Central memory CD8-positive, alpha-beta T cell (primary cell): Measurements from ENCODE around the gene TSHZ1.

Experiments
- ATAC-seq: fragments of 150-1000 bp; cut with Tn5 transposase; replicated peaks from 2 replicates; pipeline ENCODE4 v1.10.0; 2022; ENCODE audit warnings: mild to moderate bottlenecking, moderate FRiP score, moderate number of reproducible peaks; ENCODE audit not compliant: poor library complexity, severe bottlenecking; ENCODE audit errors: extremely low read depth
- DNase-seq, 2 donors: peaks; one replicate each; pipeline ENCODE4 v3.0.0; 2021; ENCODE audit warnings: low spot score in 2 of 2
- H3K27ac Mint-ChIP-seq: one replicate; pipeline ENCODE4 v1.8.0; 2022; ENCODE audit warnings: low read depth, mild to moderate bottlenecking, moderate library complexity, mixed read lengths
- H3K27me3 Mint-ChIP-seq: one replicate; pipeline ENCODE4 v1.8.0; 2022; ENCODE audit warnings: mixed read lengths
- H3K36me3 Mint-ChIP-seq: one replicate; pipeline ENCODE4 v1.8.0; 2022; ENCODE audit warnings: mild to moderate bottlenecking, moderate library complexity, mixed read lengths; ENCODE audit not compliant: insufficient read depth
- H3K4me1 Mint-ChIP-seq: one replicate; pipeline ENCODE4 v1.8.0; 2022; ENCODE audit warnings: mixed read lengths
- H3K4me3 Mint-ChIP-seq: one replicate; pipeline ENCODE4 v1.8.0; 2022; ENCODE audit warnings: mild to moderate bottlenecking, moderate library complexity, mixed read lengths
- H3K9me3 Mint-ChIP-seq: one replicate; pipeline ENCODE4 v1.8.0; 2022; ENCODE audit warnings: mixed read lengths

The TSHZ1 gene

DNA sequence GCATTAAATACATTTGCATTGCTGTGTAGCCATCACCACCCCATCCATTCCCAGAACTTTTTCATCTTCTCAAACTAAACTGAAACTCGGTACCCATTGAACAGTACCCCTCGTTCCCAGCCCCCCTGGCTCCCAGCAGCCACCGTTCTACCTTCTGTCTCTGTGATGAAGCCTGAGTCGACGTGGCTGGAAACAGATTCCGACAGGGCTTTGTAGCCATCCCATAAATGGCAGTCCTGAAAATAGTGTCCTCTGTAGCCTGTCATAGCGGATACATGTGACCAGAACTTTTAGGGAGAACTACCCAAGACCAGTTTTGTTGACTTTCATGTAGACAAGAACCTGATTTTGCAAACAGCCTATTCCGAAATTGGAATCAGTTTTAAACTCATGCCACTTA is 59.1 kb downstream of the TSHZ1 start:
- Mint-ChIP-seq H3K27me3 (no peaks in the 10 kb centered on the region), H3K27ac (peak overlapping the region; percentile 13), H3K36me3 (peaks cover 5% of the 10 kb centered on the region), H3K9me3 (no peaks in the 10 kb centered on the region), H3K4me1 (peaks cover 63% of the 10 kb centered on the region), H3K4me3 (no peak overlapping the region)
- ATAC-seq (no peak), DNase-seq (no peak)

DNA sequence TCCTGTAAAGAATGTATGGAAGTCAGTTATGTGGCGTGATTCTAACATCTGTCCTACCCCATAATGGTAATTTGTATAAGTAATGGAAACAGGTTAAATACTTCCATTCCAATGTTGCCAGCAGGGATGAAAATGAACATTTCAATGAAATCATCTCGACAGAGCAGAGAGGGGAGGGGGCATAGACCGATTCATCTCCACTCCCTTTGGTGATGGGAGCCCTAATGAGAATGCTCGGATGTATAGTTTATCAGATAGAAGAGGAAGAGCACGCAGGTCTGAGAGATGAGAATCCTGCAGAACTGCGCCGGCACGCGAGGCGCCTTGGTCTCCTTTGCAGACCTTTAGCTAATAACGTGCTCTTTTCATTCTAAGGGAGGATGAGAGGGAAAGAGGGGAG is 61.4 kb downstream of the TSHZ1 start:
- Mint-ChIP-seq H3K27me3 (no peaks in the 10 kb centered on the region), H3K36me3 (peaks cover 2% of the 10 kb centered on the region), H3K4me3 (no peak overlapping the region), H3K9me3 (no peaks in the 10 kb centered on the region), H3K27ac (no peak overlapping the region), H3K4me1 (peaks cover 64% of the 10 kb centered on the region)
- ATAC-seq (no peak), DNase-seq (no peak)

DNA sequence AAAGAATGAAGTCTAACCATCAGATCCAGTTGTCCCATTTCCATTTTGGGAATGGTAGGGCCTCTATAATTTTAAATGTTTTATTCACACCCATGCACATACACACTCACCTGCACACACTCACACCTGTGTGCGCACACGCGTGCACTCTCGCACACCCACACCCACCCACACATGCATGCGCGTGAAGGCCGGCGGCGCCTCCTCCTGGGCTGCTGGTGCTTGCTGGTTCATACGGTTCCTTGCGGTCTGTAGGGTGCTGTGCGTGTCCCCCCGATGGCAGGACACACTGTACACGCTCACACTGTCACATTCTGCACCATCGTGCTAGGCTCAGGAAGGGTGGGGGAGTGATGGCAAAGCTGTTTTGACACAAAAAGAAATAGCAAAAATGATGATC is 63.2 kb downstream of the TSHZ1 start:
- no peak overlapping the region for H3K27ac Mint-ChIP-seq
- H3K36me3 Mint-ChIP-seq = peaks cover 2% of the 10 kb centered on the region
- peaks cover 60% of the 10 kb centered on the region for H3K4me1 Mint-ChIP-seq

DNA sequence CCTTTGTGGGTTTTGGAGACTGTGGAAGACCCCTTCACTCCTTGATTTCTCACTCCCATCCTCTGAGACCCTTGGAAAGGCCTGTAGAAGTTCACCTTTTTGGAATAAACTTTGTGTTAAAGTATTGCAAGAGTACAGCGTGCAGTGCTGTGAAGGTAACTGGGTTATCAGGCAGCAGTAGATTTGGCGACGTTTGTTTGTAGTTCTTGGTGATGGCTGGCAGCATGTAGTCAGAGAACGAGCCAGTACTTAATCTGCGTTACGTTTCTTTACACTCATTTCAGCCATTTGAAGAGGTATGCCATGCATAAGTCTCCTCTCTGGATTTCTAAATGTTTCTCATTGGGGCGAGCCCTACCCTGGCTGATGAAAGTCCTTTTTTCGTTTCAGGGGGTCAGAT is 64.6 kb downstream of the TSHZ1 start:
- Mint-ChIP-seq H3K36me3 (peaks cover 2% of the 10 kb centered on the region), H3K27me3 (no peaks in the 10 kb centered on the region), H3K4me1 (peaks cover 61% of the 10 kb centered on the region), H3K9me3 (no peaks in the 10 kb centered on the region), H3K4me3 (no peak overlapping the region), H3K27ac (no peak overlapping the region)
- DNase-seq (no peak), ATAC-seq (no peak)

More for the DNA sequence above, 63.2 kb downstream of the TSHZ1 start:
- no peak for ATAC-seq
- Mint-ChIP-seq H3K27me3 (no peaks in the 10 kb centered on the region), H3K9me3 (no peaks in the 10 kb centered on the region), H3K4me3 (no peak overlapping the region)
- DNase-seq = no peak

DNA sequence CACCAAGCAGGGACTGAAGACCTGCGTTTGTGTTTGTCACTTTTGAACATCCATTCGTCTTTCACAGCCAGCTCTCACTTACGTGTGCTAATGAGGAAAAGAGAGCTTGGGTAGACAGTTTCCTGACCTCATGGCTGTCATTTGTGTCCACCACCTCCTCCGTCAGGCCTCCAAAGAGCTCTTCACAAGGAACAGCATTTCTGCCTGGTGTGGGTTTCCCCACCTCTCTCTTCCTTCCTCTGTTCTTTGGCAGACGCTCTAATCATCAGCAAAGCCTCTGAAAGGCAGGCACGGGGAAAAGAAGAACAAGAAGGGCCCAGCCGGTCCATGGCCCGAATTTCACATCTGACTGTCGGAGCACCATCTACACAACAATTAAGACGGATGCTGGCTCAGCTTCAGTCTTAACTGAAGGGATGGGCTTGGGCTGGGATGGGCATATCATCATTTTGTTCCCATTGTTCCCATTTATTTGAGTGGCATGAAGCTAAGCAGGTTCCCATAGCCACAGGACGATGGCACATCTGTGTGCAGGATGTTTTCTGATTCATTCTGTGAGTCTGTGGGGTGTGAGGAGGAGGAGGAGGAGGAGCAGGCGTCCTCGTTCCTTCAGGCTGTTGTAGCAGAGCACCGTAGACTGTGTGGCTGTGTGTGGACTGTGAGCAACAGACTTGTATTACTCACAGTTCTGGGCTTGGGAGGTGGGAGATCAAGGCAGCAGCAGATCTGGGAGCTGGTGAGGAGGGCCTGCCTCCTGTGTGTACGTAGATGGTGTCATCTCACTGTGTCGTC is 66.4 kb downstream of the TSHZ1 start:
- DNase-seq = no peak
- ATAC-seq = no peak
- H3K4me3 Mint-ChIP-seq = peak overlapping the region; percentile 13

DNA sequence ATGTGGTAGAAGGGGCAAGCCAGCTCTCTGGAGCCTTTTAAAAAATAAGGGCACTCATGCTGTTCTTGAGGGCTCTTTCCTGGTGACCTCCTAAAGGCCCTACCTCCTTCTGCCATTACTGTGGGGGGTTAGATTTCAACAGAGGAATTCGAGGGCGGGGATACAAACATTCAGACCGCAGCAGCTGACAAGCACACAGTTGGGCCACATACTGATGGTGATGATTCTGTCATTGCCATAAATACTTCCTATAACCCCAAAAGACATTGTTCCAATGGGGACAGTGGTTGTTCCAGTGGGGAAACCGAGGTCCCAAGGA is 67.0 kb downstream of the TSHZ1 start:
- Mint-ChIP-seq H3K4me3 (no peak overlapping the region), H3K36me3 (no peaks in the 10 kb centered on the region), H3K27me3 (no peaks in the 10 kb centered on the region), H3K27ac (no peak overlapping the region), H3K4me1 (peaks cover 70% of the 10 kb centered on the region), H3K9me3 (no peaks in the 10 kb centered on the region)
- DNase-seq (no peak), ATAC-seq (no peak)

More for the DNA sequence above, 66.4 kb downstream of the TSHZ1 start:
- Mint-ChIP-seq H3K9me3 (no peaks in the 10 kb centered on the region), H3K27me3 (no peaks in the 10 kb centered on the region), H3K36me3 (no peaks in the 10 kb centered on the region), H3K27ac (peak overlapping the region; percentile 49), H3K4me1 (peaks cover 70% of the 10 kb centered on the region)

DNA sequence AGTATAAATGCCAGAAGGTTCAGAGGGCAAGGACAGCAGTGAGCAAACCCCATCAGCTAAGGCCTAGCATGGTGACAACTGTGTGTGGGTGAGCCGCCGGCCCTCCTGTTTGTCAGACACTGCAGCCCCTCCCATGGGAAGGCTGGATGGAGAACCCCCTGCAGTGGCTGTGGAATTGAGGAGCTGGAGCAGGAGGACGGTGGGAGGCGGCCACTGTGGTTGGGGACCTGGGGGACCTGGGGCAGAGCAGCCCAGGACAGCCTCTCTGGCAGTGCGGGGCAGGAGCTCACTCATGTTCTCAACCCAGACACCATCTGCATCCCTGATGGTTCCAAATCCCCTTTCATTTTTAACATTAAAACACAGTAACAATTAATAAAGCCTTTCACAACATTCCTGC is 68.8 kb downstream of the TSHZ1 start:
- Mint-ChIP-seq H3K36me3 (no peaks in the 10 kb centered on the region), H3K4me1 (peaks cover 74% of the 10 kb centered on the region)

DNA sequence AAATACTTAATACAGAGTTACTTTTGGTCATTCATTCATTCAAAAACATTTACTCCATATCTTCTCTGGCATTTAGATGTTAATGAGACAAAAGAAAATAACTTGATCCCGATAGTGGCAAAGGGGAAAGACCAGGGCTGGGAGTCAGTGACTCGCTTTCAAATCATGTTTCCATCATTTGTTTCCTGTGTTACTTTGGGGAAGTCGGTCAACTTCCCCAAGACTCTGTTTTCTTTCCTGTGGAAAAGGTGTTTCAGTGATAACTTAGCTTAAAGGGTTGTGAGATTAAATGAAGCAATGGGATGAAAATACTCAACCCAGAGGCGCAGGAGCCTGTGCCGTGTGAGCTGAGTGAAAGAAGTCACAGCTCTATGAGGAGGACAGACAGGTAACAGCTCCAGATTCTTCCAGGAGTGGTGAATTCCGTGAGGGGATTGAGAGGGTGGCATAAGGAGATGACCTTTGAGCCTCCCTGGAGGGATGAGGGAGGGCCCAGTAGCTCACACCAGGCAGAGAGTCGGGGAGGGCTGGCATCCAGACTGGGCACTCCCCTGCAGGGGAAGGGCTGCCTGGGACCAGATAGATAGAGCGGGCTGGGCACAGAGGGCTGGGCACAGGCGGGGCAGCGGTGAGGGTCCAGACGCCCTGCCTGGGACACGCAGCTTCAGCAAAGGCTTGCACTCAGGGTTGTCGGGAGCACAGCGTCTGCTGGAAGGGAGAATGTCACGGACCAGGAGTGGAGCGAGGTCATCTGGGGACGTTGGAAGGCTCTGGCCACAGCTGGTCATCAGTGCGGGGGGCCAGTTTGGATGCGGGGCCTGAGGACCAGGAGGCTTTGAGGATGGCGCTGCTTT is 70.1 kb downstream of the TSHZ1 start:
- no peak for DNase-seq
- no peak for ATAC-seq
- Mint-ChIP-seq H3K4me3 (no peak overlapping the region), H3K27me3 (no peaks in the 10 kb centered on the region), H3K27ac (peak overlapping the region; percentile 84), H3K4me1 (peaks cover 68% of the 10 kb centered on the region), H3K9me3 (no peaks in the 10 kb centered on the region), H3K36me3 (peaks cover 3% of the 10 kb centered on the region)

More for the DNA sequence above, 68.8 kb downstream of the TSHZ1 start:
- H3K27ac Mint-ChIP-seq = peak overlapping the region; percentile 84
- no peaks in the 10 kb centered on the region for H3K9me3 Mint-ChIP-seq
- ATAC-seq = no peak
- DNase-seq = no peak
- no peaks in the 10 kb centered on the region for H3K27me3 Mint-ChIP-seq
- H3K4me3 Mint-ChIP-seq = no peak overlapping the region

DNA sequence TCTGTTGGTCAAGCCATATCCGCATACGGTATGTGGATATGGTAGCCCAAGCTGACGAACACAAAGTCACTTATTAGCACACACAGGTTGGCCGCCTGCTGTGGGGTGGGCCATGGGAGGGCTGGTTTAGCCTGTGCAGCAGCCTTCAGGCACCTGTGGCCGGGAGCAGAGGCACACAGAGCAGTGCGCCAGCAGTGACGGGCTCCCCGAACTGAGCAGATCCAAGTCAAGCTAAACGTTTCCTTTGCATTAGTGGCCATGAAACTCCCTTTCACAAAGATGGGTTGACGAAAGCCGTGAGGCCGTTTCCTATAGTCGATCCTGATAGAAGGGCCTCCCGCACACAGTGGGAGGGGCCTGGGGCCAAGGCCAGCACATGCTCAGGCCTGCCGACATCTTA is 72.1 kb downstream of the TSHZ1 start:
- ATAC-seq (no peak), DNase-seq (no peak)
- Mint-ChIP-seq H3K4me1 (peaks cover 53% of the 10 kb centered on the region), H3K36me3 (peaks cover 13% of the 10 kb centered on the region), H3K27me3 (no peaks in the 10 kb centered on the region), H3K4me3 (no peak overlapping the region), H3K9me3 (no peaks in the 10 kb centered on the region), H3K27ac (no peak overlapping the region)

DNA sequence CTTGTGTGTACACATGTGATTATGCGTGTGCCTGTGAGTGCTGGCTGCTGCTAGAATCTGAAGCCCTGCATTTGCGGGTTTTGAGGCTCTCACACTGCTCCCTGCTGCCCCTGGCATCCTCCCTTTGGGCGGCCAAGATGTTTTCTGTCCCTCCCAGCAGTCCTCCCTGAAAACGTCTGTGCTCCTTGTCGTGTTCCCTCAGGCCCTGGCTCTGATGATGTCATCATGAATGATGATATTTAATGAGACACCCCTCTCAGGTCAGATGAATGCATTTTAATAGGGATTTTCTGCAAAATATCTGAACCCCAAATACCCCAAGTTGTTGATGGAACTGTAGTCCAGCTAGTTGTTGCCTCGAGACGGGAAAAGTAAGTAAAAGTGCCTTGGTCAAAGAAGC is 73.1 kb downstream of the TSHZ1 start:
- peaks cover 15% of the 10 kb centered on the region for H3K36me3 Mint-ChIP-seq
- H3K27ac Mint-ChIP-seq = no peak overlapping the region
- no peak overlapping the region for H3K4me3 Mint-ChIP-seq
- no peaks in the 10 kb centered on the region for H3K27me3 Mint-ChIP-seq
- H3K4me1 Mint-ChIP-seq = peaks cover 51% of the 10 kb centered on the region
- no peaks in the 10 kb centered on the region for H3K9me3 Mint-ChIP-seq
- ATAC-seq (no peak), DNase-seq (no peak)

DNA sequence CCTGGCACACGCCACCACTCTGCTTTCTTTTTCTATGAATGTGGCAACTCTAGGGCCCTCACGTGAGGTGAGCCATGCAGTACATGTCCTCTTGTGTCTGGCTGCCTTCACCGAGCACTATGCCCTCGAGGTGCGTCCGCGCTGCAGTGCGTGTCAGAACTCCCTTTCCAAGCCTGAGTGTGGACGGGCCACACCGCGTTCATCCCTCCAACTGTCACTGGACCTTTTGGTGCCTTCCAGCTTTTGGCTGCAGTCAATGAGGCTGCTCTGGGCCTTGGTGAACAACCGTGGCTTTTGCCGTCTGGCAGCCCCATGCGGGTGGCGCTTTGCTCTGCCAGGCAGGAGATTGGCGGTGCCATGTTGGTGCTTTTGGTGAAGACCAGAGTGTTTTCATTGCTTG is 74.0 kb downstream of the TSHZ1 start:
- H3K36me3 Mint-ChIP-seq = peaks cover 17% of the 10 kb centered on the region
- DNase-seq (no peak), ATAC-seq (no peak)
- H3K9me3 Mint-ChIP-seq = no peaks in the 10 kb centered on the region
- peak overlapping the region; percentile 58 for H3K27ac Mint-ChIP-seq
- peaks cover 45% of the 10 kb centered on the region for H3K4me1 Mint-ChIP-seq
- no peak overlapping the region for H3K4me3 Mint-ChIP-seq
- H3K27me3 Mint-ChIP-seq = no peaks in the 10 kb centered on the region

DNA sequence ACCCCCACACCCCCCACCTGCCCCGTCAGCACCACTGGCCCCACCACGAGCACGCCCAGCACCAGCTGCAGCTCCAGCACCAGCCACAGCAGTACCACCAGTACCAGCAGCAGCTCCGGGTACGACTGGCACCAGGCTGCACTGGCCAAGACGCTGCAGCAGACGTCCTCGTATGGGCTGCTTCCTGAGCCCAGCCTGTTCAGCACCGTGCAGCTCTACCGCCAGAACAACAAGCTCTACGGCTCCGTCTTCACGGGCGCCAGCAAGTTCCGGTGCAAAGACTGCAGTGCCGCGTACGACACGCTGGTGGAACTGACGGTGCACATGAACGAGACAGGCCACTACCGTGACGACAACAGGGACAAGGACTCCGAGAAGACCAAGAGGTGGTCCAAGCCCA is 75.3 kb downstream of the TSHZ1 start:
- Mint-ChIP-seq H3K27ac (no peak overlapping the region), H3K36me3 (peaks cover 17% of the 10 kb centered on the region)
- no peak for ATAC-seq

DNA sequence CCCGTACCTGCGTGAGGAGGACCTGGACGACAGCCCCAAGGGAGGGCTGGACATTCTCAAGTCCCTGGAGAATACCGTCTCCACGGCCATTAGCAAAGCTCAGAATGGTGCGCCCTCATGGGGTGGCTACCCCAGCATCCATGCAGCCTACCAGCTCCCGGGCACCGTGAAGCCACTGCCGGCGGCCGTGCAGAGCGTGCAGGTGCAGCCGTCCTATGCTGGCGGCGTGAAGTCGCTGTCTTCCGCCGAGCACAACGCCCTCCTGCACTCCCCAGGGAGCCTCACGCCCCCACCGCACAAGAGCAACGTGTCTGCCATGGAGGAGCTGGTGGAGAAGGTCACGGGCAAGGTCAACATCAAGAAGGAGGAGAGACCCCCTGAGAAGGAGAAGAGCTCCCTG is 76.4 kb downstream of the TSHZ1 start:
- H3K27ac Mint-ChIP-seq = no peak overlapping the region
- peaks cover 25% of the 10 kb centered on the region for H3K4me1 Mint-ChIP-seq
- ATAC-seq (no peak), DNase-seq (no peak)
- H3K9me3 Mint-ChIP-seq = no peaks in the 10 kb centered on the region
- peaks cover 20% of the 10 kb centered on the region for H3K36me3 Mint-ChIP-seq
- H3K4me3 Mint-ChIP-seq = no peak overlapping the region
- H3K27me3 Mint-ChIP-seq = no peaks in the 10 kb centered on the region

More for the DNA sequence above, 75.3 kb downstream of the TSHZ1 start:
- Mint-ChIP-seq H3K4me1 (peaks cover 32% of the 10 kb centered on the region), H3K27me3 (no peaks in the 10 kb centered on the region), H3K9me3 (no peaks in the 10 kb centered on the region), H3K4me3 (no peak overlapping the region)
- no peak for DNase-seq
